ENCODE measurements around the gene MRTFA. TPM values are rescaled to one million over a fixed set of nuclear protein-coding genes. Genes with fewer than 3 reads are reported as not detected.
A peak's percentile ranks its signal among the peaks of the same experiment; 100 is the strongest.

MRTFA gene
- total RNA-seq, 1 donor from 2014 or later: 115 TPM

DNA sequence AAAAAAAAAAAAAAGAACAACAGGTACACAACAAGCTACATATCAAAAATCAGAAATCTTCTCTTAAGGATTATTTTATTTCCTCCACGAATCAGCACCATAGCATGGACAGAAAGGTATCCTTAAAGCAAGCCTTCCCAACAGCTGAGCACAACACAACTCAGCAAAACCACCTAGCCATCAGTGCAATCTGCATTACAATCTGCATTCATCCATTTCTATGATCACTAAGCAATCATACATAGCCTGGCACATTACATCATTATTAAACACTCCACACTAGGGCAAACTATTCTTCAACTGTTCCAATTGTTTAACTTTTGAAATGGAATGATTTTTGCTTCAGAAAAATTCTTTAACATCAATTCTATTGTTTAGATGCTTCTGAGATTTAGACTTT is 29.0 kb downstream of the MRTFA start:
- CTCF ChIA-PET: no interaction called here
- no peak overlapping the region for H3K27ac Mint-ChIP-seq
- peaks cover 43% of the 10 kb centered on the region for H3K4me1 Mint-ChIP-seq
- TF ChIP-seq, protein P1, sequence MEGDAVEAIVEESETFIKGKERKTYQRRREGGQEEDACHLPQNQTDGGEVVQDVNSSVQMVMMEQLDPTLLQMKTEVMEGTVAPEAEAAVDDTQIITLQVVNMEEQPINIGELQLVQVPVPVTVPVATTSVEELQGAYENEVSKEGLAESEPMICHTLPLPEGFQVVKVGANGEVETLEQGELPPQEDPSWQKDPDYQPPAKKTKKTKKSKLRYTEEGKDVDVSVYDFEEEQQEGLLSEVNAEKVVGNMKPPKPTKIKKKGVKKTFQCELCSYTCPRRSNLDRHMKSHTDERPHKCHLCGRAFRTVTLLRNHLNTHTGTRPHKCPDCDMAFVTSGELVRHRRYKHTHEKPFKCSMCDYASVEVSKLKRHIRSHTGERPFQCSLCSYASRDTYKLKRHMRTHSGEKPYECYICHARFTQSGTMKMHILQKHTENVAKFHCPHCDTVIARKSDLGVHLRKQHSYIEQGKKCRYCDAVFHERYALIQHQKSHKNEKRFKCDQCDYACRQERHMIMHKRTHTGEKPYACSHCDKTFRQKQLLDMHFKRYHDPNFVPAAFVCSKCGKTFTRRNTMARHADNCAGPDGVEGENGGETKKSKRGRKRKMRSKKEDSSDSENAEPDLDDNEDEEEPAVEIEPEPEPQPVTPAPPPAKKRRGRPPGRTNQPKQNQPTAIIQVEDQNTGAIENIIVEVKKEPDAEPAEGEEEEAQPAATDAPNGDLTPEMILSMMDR (IDR thresholded peaks at IDR 0.05): no peak
- no peaks in the 10 kb centered on the region for H3K9me3 Mint-ChIP-seq
- DNase-seq: no peak
- POLR2A ChIA-PET: interaction anchor here (2.0 kb wide), 1 partner anchor 14 kb away, joined by 7 read pairs; no protein-coding TSS in a partner anchor
- no peak overlapping the region for H3K4me3 Mint-ChIP-seq
- H3K36me3 Mint-ChIP-seq (ENCODE audit: low read depth): no peaks in the 10 kb centered on the region
- intact Hi-C loops (cut with micrococcal nuclease): no loop called here
- no peak for ATAC-seq (ENCODE audit: low read depth)
- H3K27me3 Mint-ChIP-seq: no peaks in the 10 kb centered on the region

DNA sequence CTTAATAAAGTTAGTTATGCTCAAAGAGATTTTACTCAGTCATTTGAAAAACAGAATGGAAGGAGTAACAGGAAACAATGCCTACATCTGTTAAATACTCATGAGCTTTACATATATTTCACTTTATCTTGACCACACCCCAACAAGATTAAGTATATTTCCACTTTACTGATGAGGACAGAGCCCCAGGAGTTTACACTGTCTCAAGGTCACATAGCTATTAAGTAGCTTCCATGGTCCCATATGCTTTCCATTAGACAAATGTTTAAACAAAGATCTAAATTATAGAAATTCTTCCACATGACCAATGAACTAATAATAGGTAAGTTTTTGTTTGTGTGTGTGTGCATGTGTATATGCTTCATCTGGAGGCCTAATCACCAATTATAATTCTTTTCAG is 30.2 kb downstream of the MRTFA start:
- Mint-ChIP-seq H3K4me3 (no peak overlapping the region), H3K36me3 (ENCODE audit: low read depth) (no peaks in the 10 kb centered on the region), H3K27me3 (no peaks in the 10 kb centered on the region), H3K4me1 (peaks cover 44% of the 10 kb centered on the region), H3K27ac (no peak overlapping the region), H3K9me3 (no peaks in the 10 kb centered on the region)
- ChIA-PET CTCF (interaction anchor here (1.5 kb wide), 1 partner anchor 9 kb away, joined by 3 read pairs; no protein-coding TSS in a partner anchor), POLR2A (interaction anchor here (1.1 to 2.3 kb wide), 3 partner anchors 9 to 17 kb away, joined by 3 to 7 read pairs (median 4); no protein-coding TSS in a partner anchor)
- intact Hi-C loops (cut with micrococcal nuclease): no loop called here
- TF ChIP-seq, protein P1 (IDR thresholded peaks at IDR 0.05): no peak
- DNase-seq (no peak), ATAC-seq (ENCODE audit: low read depth) (no peak)

DNA sequence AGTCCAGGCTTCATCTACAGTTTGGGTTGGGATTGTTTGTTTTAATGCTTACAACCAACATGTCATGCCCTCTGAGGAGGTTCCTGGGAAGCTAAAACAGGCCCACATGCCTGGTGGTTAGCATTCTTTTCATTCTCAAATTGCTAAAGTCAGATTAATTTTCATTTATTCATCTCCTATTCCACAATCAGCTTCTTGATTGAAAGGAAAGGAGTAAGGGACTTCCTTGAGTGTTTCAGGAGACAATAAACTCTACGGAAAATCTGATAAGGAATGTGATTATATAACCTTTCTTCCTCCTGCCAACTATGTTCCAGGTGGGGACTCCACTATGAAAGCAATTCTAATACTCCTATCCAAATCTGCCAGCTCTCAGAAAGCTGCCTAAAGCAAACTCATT is 30.8 kb downstream of the MRTFA start:
- POLR2A ChIA-PET: interaction anchor here (0.6 to 2.3 kb wide), 4 partner anchors 8 to 154 kb away, joined by 3 to 7 read pairs (median 4); no protein-coding TSS in a partner anchor
- Mint-ChIP-seq H3K27me3 (no peaks in the 10 kb centered on the region), H3K4me3 (no peak overlapping the region), H3K27ac (peak overlapping the region; percentile 32), H3K36me3 (ENCODE audit: low read depth) (no peaks in the 10 kb centered on the region), H3K4me1 (peaks cover 46% of the 10 kb centered on the region), H3K9me3 (no peaks in the 10 kb centered on the region)
- TF ChIP-seq, protein P1 (IDR thresholded peaks at IDR 0.05): no peak
- DNase-seq (no peak), ATAC-seq (ENCODE audit: low read depth) (no peak)
- intact Hi-C loops (cut with micrococcal nuclease): no loop called here
- CTCF ChIA-PET: interaction anchor here (1.5 kb wide), 1 partner anchor 8 kb away, joined by 3 read pairs; no protein-coding TSS in a partner anchor

DNA sequence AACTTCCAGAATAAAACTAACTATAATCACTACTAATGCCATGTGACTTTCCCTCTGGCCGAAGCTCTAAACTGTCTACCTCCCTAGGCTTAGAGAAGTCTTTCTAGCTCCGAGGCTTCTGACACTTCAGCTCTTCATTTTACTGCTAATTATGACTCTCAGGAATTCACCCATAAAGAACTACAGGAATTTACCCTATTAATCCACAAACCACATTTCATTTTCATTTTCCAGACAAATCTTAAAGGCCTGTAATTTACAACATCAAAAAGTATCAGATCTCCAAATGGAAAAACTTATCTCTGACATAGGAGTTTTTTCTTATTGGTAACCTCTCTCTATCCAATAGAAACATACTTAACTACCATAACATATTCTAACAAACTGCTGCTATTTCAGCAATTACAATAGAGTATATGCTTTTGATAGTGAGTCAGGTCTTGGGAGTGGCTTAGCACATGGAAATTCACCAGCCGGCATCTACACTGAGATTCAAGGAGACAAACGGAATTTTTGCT is 33.4 kb downstream of the MRTFA start:
- H3K4me1 Mint-ChIP-seq: peaks cover 48% of the 10 kb centered on the region
- POLR2A ChIA-PET: interaction anchor here (0.6 kb wide), 1 partner anchor 18 kb away, joined by 3 read pairs; no protein-coding TSS in a partner anchor

DNA sequence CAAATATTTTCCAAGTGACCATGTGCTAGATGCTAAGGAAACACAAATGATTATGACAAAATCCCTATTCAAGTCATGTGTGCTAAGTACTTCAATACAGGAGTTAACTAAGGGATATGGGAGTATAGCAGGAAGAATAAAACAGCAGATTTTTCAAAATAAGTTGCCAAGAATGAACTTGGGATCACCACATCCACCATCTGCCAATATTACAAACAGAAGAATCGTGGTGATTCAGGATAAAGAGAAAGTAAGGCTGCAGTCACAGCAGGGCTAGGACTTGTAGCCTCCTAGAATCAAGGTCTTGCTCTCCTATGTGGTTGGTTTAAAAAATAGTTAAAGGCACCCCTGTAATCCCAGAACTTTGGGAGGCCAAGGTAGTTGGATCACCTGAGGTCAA is 34.3 kb downstream of the MRTFA start:
- H3K36me3 Mint-ChIP-seq (ENCODE audit: low read depth): no peaks in the 10 kb centered on the region
- no peak for DNase-seq
- intact Hi-C loops (cut with micrococcal nuclease): no loop called here
- H3K27ac Mint-ChIP-seq: no peak overlapping the region
- TF ChIP-seq, protein P1 (IDR thresholded peaks at IDR 0.05): no peak
- ATAC-seq (ENCODE audit: low read depth): no peak
- H3K4me3 Mint-ChIP-seq: no peak overlapping the region
- peaks cover 51% of the 10 kb centered on the region for H3K4me1 Mint-ChIP-seq
- ChIA-PET POLR2A (no interaction called here), CTCF (no interaction called here)
- no peaks in the 10 kb centered on the region for H3K27me3 Mint-ChIP-seq
- H3K9me3 Mint-ChIP-seq: no peaks in the 10 kb centered on the region

More for the DNA sequence above, 33.4 kb downstream of the MRTFA start:
- CTCF ChIA-PET: no interaction called here
- H3K27ac Mint-ChIP-seq: peak overlapping the region; percentile 62
- TF ChIP-seq, protein P1 (IDR thresholded peaks at IDR 0.05): no peak
- DNase-seq (no peak), ATAC-seq (ENCODE audit: low read depth) (no peak)
- H3K27me3 Mint-ChIP-seq: no peaks in the 10 kb centered on the region
- intact Hi-C loops (cut with micrococcal nuclease): no loop called here
- no peak overlapping the region for H3K4me3 Mint-ChIP-seq
- H3K36me3 Mint-ChIP-seq (ENCODE audit: low read depth): no peaks in the 10 kb centered on the region
- no peaks in the 10 kb centered on the region for H3K9me3 Mint-ChIP-seq

Measured in activated B cell treated with CpG ODN at 0.5 μM for 24 hours (primary cell).